Vagina (tissue), 2 donors: Measurements from ENCODE around the gene GRIN2A.

Experiments
- POLR2A ChIP-seq, 2 donors: fragments of 450-650 bp; IDR thresholded peaks; one replicate each; pipeline ENCODE4 v1.6.1; 2017; ENCODE audit warnings: antibody characterized with exemption in 2 of 2, mild to moderate bottlenecking in 2 of 2, moderate library complexity in 2 of 2
- POLR2AphosphoS5 ChIP-seq, 2 donors: sonication (generic); formaldehyde crosslinking; IDR thresholded peaks; one replicate each; pipeline ENCODE4 v1.9.0; 2017; ENCODE audit warnings: antibody characterized with exemption in 2 of 2, mild to moderate bottlenecking in 2 of 2, low read depth in 1 of 2; ENCODE audit not compliant: insufficient read depth in 1 of 2
- TF ChIP-seq, protein P1 (sequence below), 3 experiments: fragments of 450-650 bp in 2 of 3; fragments of 200-600 bp in 1 of 3; sonication (generic) in 1 of 3; IDR thresholded peaks; one replicate each; pipeline ENCODE4 v1.5.1; 2017 to 2019; ENCODE audit warnings: antibody characterized with exemption in 3 of 3, mild to moderate bottlenecking in 2 of 3, moderate library complexity in 2 of 3

DNA sequence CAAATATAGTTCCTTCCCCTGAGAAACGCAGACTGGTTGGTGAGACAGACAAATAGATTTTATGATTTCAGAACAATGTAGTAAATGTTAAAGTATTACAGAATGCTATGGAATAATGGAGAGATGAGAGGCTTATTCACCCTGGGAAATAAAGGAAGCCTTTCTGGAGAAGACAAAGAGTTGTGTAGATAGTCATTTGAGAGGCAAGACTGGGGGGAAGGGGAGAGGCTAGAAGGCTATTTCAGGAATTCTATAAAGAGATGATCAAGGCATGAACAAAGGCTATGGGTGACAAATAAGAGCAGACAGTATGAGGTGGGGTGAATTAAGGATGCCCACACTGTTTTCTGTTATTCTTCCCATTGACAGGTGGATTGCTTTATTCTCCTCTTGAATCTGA lies 211.4 kb downstream of the GRIN2A start:
- TF ChIP-seq, protein P1, sequence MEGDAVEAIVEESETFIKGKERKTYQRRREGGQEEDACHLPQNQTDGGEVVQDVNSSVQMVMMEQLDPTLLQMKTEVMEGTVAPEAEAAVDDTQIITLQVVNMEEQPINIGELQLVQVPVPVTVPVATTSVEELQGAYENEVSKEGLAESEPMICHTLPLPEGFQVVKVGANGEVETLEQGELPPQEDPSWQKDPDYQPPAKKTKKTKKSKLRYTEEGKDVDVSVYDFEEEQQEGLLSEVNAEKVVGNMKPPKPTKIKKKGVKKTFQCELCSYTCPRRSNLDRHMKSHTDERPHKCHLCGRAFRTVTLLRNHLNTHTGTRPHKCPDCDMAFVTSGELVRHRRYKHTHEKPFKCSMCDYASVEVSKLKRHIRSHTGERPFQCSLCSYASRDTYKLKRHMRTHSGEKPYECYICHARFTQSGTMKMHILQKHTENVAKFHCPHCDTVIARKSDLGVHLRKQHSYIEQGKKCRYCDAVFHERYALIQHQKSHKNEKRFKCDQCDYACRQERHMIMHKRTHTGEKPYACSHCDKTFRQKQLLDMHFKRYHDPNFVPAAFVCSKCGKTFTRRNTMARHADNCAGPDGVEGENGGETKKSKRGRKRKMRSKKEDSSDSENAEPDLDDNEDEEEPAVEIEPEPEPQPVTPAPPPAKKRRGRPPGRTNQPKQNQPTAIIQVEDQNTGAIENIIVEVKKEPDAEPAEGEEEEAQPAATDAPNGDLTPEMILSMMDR (IDR thresholded peaks at IDR 0.05), result no peak
- TF ChIP-seq POLR2A (IDR thresholded peaks at IDR 0.05) (no peak), POLR2AphosphoS5 (IDR thresholded peaks at IDR 0.05; ENCODE audit: insufficient read depth in 1 of 2, low read depth in 1 of 2) (no peak)
